Tibial nerve (tissue), 4 donors: ENCODE results near the gene ASTN2. TPM values are rescaled to one million over a fixed set of nuclear protein-coding genes. Genes with fewer than 3 reads are reported as not detected.

Experiments used
- DNase-seq, 2 donors: peaks; one replicate each; pipeline ENCODE4 v3.0.0-alpha.2; 2019; ENCODE audit warnings: low spot score in 2 of 2
- H3K27ac ChIP-seq, 4 donors: fragments of 200-600 bp; sonication (generic) in 3 of 4; one replicate each; pipeline ENCODE4 v1.5.1; 2017 to 2019; ENCODE audit warnings: mild to moderate bottlenecking in 1 of 4
- H3K27me3 ChIP-seq, 2 donors: fragments of 200-600 bp; sonication (generic) in 1 of 2; one replicate each; pipeline versions ENCODE4 v1.5.1 to v1.6.0; 2017 to 2019
- H3K36me3 ChIP-seq, 3 donors: fragments of 200-600 bp; sonication (generic); one replicate each; pipeline ENCODE4 v1.5.1; 2018 to 2019
- H3K4me1 ChIP-seq, 4 donors: fragments of 200-600 bp; sonication (generic) in 3 of 4; one replicate each; pipeline ENCODE4 v1.5.1; 2017 to 2019
- H3K4me3 ChIP-seq, 4 donors: fragments of 200-600 bp; sonication (generic) in 3 of 4; one replicate each; pipeline ENCODE4 v1.5.1; 2017 to 2019; ENCODE audit warnings: mild to moderate bottlenecking in 1 of 4, moderate library complexity in 1 of 4
- H3K9me3 ChIP-seq, 4 donors: fragments of 200-600 bp; sonication (generic) in 3 of 4; one replicate each; pipeline ENCODE4 v1.5.1; 2017 to 2019
- CTCF ChIP-seq, 5 experiments: fragments of 200-600 bp in 3 of 5; fragments of 450-650 bp in 2 of 5; sonication (generic) in 3 of 5; IDR thresholded peaks; one replicate each; pipeline ENCODE4 v1.5.1; 2016 to 2019; ENCODE audit warnings: antibody characterized with exemption in 5 of 5, mild to moderate bottlenecking in 3 of 5, moderate library complexity in 2 of 5
- EP300 ChIP-seq, 2 donors: sonication (generic); formaldehyde crosslinking; IDR thresholded peaks; one replicate each; pipeline ENCODE4 v1.6.1; 2017; ENCODE audit warnings: antibody characterized with exemption in 2 of 2, mild to moderate bottlenecking in 1 of 2
- POLR2A ChIP-seq, 2 donors: fragments of 450-650 bp; IDR thresholded peaks; one replicate each; pipeline ENCODE4 v1.6.1; 2017; ENCODE audit warnings: antibody characterized with exemption in 2 of 2, mild to moderate bottlenecking in 2 of 2, moderate library complexity in 2 of 2
- WGBS, 2 donors: methylation state at CpG; one replicate each; pipeline ENCODE4 v1.1.5; 2018; 5-methylcytosine and 5-hydroxymethylcytosine counted together
- total RNA-seq, 4 donors: library from RNA; depleted of rRNA; stranded (reverse); fragments of >200 nt; gene quantifications; one replicate each; pipeline ENCODE4 v1.1.0, GENCODE V29; 2016

The ASTN2 gene
- total RNA-seq, 4 donors from 2014 or later = 9.0 to 14.9 (median 12.3) TPM

GRCh38 chr9:116697362-116697761, 717.5 kb downstream of the ASTN2 start:
- Histone ChIP-seq H3K4me3 (no peak overlapping the region), H3K27ac (no peak overlapping the region), H3K4me1 (peaks cover 0 to 8% (median 0%) of the 10 kb centered on the region in 4 donors), H3K36me3 (peaks cover 0 to 60% (median 20%) of the 10 kb centered on the region in 3 donors), H3K27me3 (no peaks in the 10 kb centered on the region), H3K9me3 (no peaks in the 10 kb centered on the region)
- WGBS, 2 donors = 46 to 56% methylated on average over 1 of the region's 1 CpG
- TF ChIP-seq CTCF (IDR thresholded peaks at IDR 0.05) = no peak
- no peak for TF ChIP-seq POLR2A (IDR thresholded peaks at IDR 0.05)
- TF ChIP-seq EP300 (IDR thresholded peaks at IDR 0.05) = no peak
- no peak for DNase-seq

GRCh38 chr9:116695438-116695837, 719.4 kb downstream of the ASTN2 start:
- H3K27ac ChIP-seq = no peak overlapping the region
- peaks cover 0 to 51% (median 20%) of the 10 kb centered on the region in 3 donors for H3K36me3 ChIP-seq
- 41 to 63% methylated on average over 3 of the region's 3 CpGs for WGBS, 2 donors
- H3K9me3 ChIP-seq = no peaks in the 10 kb centered on the region
- peaks cover 0 to 11% (median 0%) of the 10 kb centered on the region in 4 donors for H3K4me1 ChIP-seq
- no peak for TF ChIP-seq CTCF (IDR thresholded peaks at IDR 0.05)
- TF ChIP-seq EP300 (IDR thresholded peaks at IDR 0.05) = peak in 1 of 2 donors; percentile 53
- no peak for TF ChIP-seq POLR2A (IDR thresholded peaks at IDR 0.05)
- DNase-seq = peak in 1 of 2 donors; percentile 24
- H3K4me3 ChIP-seq = no peak overlapping the region
- H3K27me3 ChIP-seq = no peaks in the 10 kb centered on the region

GRCh38 chr9:116694785-116695291, 720.0 kb downstream of the ASTN2 start:
- Histone ChIP-seq H3K36me3 (peaks cover 0 to 45% (median 20%) of the 10 kb centered on the region in 3 donors), H3K27me3 (no peaks in the 10 kb centered on the region), H3K27ac (no peak overlapping the region), H3K4me1 (peaks cover 0 to 16% (median 0%) of the 10 kb centered on the region in 4 donors), H3K4me3 (no peak overlapping the region), H3K9me3 (no peaks in the 10 kb centered on the region)
- 93 to 94% methylated on average over 4 of the region's 4 CpGs for WGBS, 2 donors
- TF ChIP-seq EP300 (IDR thresholded peaks at IDR 0.05) (no peak), CTCF (IDR thresholded peaks at IDR 0.05) (no peak)
- no peak for DNase-seq

GRCh38 chr9:116693233-116693731, 721.6 kb downstream of the ASTN2 start:
- H3K27me3 ChIP-seq = no peaks in the 10 kb centered on the region
- TF ChIP-seq CTCF (IDR thresholded peaks at IDR 0.05) = no peak
- H3K9me3 ChIP-seq = no peaks in the 10 kb centered on the region
- H3K36me3 ChIP-seq = peaks cover 0 to 29% (median 9%) of the 10 kb centered on the region in 3 donors
- no peak overlapping the region for H3K4me3 ChIP-seq
- H3K27ac ChIP-seq = no peak overlapping the region
- no peak for DNase-seq
- WGBS, 2 donors = 85 to 86% methylated on average over 2 of the region's 2 CpGs
- peaks cover 0 to 32% (median 7%) of the 10 kb centered on the region in 4 donors for H3K4me1 ChIP-seq

GRCh38 chr9:116692616-116693015, 722.2 kb downstream of the ASTN2 start:
- Histone ChIP-seq H3K9me3 (no peaks in the 10 kb centered on the region), H3K27ac (no peak overlapping the region), H3K36me3 (peaks cover 0 to 22% (median 2%) of the 10 kb centered on the region in 3 donors), H3K4me1 (peaks cover 0 to 39% (median 9%) of the 10 kb centered on the region in 4 donors), H3K27me3 (no peaks in the 10 kb centered on the region), H3K4me3 (no peak overlapping the region)
- TF ChIP-seq CTCF (IDR thresholded peaks at IDR 0.05) (no peak), POLR2A (IDR thresholded peaks at IDR 0.05) (no peak), EP300 (IDR thresholded peaks at IDR 0.05) (no peak)
- DNase-seq = no peak
- WGBS, 2 donors = 78 to 80% methylated on average over 2 of the region's 2 CpGs
